GM21447 (cell line): Measurements from ENCODE around the gene ALOX15B.

Experiments used
- ATAC-seq: cut with Tn5 transposase; IDR thresholded peaks from one replicate; pipeline ENCODE4 v1.9.1; 2021; ENCODE audit not compliant: unreplicated experiment

ALOX15B gene

DNA sequence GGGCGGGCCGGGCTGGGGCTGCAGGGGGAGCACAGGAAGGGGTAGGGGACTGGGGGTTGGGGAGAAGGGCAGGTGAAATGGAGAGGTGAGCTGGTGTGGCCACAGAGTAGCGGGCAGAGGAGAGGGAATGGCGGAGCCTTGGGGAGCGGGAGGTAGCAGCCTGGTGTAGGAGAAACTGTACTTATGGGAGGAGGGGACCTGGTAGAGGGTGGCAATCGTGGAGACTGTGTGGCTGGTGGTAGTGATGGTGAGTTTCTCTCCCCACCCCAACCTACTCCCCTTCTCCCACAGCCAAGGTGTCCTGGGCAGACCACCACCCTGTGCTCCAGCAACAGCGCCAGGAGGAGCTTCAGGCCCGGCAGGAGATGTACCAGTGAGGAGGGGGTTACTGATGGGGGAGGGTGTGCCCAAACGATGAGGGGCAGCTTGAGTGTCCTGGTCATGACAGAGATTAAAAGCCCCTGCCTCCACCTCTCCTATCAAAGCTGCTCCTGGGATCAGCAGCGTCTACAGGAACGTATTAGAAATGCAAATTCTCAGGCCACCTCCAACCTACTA is 831 bp downstream of the ALOX15B start:
- ATAC-seq: no peak

DNA sequence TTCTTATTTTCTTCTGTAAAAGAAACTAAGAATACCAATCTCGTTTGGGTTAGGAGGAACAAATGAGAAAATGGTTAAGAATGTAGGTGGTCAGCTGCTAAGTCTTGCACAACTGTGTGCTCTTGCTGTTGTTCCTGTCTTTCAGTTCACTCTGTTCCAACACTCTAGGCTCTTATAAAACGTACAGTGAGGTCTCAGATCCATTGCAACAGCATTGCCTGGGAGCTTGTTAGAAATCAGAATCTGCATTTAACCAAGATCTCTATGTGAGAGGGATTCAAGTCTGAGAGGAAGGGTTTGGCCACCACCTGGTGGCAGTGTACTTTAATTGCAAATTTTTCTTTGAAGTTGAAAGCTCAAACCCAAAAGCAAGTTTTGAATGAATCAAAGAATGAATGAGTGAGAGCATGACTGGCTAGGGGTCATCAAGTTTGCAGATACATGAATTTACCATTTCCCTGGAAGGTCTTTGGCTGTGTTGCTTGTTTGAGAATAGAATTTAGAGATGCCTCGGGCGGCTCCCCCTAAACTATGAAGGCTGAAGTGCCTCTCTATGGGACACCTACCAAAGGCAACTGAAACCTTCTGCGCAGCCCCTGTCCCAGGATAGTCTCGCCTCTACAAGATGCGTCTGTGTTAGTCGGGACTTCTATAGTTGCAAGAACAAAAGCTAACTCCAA is 2.5 kb downstream of the ALOX15B start:
- no peak for ATAC-seq

DNA sequence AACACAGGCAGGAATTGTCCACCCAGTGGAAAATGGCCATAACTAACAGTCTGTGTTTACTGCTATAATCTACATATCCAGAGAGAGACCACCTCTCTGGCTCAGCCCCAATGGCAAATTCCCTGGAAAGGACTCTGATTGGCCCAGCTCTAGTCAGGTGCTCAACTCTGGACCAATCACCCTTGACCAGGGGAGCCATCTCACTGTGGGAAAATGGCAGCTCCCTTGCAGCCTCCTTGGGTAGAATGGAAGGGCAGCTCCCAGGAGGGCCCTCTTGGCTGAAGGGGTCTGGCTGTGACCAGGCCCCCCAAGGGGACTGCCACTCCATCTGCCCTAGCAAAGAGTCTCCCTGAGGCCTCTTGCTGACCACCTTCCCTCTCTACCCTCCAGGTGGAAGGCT is 3.1 kb downstream of the ALOX15B start:
- ATAC-seq: no peak

DNA sequence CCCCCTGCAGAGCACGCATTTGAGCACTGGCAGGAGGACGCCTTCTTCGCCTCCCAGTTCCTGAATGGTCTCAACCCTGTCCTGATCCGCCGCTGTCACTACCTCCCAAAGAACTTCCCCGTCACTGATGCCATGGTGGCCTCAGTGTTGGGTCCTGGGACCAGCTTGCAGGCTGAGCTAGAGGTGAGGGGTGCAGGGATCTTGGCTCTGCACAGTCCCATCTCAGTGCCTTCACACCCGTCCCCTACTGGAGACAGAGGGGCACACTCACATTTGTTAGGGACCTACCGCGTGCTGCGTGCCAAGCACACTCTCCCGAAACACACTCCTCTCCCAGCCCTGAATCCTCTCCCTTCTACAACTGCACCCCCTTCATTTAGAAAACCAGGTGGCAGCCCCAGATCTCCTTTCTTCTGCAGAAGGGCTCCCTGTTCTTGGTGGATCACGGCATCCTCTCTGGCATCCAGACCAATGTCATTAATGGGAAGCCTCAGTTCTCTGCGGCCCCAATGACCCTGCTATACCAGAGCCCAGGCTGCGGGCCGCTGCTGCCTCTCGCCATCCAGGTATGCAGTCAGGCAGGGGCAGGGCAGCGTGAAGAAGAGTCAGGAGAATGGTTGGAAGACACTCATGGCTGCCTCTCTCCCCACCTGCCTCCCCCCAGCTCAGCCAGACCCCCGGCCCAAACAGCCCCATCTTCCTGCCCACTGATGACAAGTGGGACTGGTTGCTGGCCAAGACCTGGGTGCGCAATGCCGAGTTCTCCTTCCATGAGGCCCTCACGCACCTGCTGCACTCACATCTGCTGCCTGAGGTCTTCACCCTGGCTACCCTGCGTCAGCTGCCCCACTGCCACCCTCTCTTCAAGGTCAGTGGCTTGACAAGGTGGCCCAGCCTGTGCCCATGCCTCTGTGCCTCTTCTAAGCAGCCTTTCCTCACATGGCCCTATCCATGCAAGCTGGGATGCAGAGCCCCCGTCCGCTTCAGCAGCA is 6.3 kb downstream of the ALOX15B start:
- ATAC-seq: no peak

DNA sequence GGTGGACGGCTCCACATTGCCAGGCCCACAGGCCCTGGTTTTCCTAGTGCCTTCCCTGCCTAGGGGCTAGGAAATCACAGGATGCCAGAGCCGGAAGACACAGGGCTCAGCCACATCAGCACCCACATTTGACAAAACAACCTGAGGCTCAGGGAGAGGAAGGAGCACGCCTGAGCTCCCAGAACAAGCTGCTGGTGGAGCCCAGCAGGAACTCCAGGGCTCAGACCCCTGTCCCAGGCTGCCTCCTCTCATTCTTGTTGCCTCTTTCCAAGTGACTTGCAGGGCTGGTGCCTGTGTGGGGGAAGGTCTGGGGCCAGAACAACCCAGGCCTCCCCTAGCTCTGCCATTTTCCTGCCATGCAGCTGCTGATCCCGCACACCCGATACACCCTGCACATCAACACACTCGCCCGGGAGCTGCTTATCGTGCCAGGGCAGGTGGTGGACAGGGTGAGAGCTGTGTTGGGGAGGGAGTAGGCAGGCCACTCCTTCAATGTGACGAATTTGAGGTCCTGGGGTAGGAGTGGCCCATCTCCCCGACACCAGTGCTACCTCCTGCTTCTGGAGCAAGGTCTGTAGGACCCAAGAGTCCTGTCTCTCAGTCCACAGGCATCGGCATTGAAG is 7.6 kb downstream of the ALOX15B start:
- ATAC-seq: no peak

DNA sequence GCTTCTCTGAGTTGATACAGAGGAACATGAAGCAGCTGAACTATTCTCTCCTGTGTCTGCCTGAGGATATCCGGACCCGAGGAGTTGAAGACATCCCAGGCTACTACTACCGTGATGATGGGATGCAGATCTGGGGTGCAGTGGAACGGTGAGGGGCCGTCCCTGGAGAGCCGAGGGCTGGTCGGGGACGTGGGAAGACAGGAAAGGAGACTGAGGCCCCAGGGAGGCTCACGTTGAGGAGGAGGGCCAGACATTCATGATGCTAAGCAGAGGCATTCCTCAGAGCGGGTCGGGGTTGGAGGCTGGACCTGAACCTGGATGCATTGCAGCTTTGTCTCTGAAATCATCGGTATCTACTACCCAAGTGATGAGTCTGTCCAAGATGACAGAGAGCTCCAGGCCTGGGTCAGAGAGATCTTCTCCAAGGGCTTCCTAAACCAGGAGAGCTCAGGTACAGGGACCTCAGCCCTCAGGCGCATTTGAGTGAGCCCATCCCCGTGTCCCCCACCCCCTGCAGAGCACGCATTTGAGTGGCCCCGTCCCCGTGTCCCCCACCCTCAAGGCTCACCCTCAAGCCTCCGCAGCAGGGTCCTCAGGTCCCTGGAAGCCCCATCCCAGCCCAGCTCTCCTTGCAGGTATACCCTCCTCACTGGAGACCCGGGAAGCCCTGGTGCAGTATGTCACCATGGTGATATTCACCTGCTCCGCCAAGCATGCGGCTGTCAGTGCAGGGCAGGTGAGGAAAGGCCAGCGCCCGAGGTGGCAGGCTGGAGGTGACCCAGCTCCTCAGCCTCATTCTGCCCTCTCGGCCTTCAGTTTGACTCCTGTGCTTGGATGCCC is 8.3 kb downstream of the ALOX15B start:
- no peak for ATAC-seq

DNA sequence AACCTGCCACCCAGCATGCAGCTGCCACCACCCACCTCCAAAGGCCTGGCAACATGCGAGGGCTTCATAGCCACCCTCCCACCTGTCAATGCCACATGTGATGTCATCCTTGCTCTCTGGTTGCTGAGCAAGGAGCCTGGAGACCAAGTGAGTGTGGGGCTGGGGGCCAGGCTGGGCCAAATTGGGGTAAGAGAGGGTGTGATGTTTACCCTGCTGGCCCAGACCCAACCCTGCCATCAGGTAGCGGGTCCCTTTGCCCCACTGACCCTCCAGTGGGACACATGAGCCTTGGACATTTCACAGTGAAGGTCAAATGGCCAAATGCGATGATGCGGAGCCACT is 8.9 kb downstream of the ALOX15B start:
- no peak for ATAC-seq

DNA sequence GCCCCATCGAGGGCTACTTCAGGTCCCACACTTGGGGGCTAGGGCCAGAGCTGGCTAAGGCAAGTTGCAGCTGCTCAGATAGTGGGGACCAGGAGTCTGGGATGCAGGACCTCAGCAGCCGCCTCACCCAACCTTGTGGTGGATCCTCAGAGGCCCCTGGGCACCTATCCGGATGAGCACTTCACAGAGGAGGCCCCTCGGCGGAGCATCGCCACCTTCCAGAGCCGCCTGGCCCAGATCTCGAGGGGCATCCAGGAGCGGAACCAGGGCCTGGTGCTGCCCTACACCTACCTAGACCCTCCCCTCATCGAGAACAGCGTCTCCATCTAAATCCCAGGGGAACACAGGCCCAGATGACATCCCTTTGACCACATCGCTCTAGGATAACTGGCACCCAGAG is 9.4 kb downstream of the ALOX15B start:
- no peak for ATAC-seq

DNA sequence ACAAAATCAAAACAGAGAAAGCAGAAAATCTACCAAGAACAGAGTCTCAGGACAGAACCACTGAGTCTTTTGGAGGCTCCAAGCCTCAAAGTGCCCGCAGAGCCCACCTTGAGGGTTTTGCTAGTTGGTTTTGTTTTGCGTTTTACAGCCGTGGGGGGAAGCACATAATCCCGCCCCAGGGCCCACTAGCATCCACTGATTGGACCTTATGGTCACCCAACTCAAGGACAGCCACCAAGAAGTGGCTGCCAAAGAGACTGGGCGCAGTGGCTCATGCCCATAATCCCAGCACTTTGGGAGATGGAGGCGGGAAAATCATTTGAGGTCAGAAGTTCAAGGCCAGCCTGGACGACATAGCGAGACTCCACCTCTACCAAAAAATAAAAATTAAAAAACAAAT is 9.9 kb downstream of the ALOX15B start:
- ATAC-seq: no peak

DNA sequence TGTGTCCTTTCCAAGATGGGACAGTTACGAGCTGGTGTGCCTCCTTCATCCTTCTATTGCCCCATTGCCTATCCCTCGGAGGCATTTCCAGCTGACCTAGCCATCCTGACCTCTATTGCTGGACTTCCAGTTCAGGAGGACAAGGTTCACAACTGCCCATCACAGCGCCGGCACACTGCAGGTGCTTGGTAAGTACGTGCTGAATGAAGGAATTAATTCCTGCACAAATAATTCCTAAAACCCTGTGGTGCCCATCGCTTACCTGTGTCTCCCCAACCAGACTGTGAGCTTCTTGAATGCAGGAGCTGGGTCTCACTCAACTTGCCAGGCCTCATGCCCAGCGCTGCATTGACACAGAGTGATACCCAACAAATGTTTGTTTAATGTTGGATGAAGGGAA is 13.0 kb downstream of the ALOX15B start:
- ATAC-seq: no peak

DNA sequence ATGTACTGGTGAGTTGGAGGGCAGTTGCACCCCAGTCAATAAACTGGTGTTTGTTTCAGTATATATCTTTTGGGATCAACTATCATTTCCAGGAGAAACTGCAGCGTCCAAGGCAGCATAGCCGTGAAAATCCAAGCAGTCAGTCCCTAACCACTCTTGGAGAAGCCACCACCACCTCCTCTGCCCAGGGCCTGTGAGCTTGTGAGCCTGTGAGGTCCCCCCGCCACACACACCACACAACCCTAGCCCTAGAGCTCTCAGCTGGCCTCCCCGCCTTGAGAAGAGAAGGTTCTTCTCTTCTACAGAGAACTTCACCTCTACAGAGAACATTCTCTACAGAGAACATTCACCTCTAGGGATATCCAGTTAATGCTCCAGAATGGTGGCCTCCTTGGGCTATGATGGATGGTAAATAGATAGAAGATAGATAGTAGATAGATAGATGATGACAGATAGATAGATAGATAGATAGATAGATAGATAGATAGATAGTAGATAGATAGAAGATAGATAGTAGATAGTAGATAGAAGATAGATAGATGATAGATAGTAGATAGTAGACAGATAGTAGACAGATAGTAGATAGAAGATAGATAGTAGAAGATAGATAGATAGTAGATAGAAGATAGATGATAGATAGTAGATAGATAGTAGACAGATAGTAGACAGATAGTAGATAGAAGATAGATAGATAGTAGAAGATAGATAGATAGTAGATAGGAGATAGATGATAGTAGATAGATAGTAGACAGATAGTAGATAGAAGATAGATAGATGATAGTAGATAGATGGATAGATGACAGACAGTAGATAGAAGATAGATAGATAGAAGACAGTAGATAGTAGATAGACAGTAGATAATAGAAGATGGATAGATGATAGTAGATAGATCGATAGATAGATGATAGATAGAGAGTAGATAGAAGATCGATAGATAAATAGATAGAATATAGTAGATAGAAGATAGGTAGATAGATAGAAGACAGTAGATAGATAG is 13.7 kb downstream of the ALOX15B start:
- no peak for ATAC-seq

DNA sequence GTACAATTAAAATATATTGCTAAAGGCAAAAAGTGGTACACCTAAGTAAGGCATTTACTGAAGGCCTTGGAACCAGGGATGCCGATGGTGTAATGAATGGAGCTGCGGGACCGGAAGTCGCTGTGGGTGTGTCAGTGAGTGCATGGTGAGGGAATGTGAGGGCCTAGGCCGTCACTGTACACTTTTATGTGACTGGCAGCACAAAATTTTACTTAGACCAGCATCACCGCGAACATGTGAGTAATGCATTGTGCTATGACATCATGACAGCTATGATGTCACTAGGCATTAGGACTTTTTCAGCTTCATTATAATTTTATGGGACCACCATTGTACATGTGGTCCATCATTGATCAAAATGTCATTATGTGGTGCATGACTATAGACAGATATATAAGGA is 14.7 kb downstream of the ALOX15B start:
- no peak for ATAC-seq

DNA sequence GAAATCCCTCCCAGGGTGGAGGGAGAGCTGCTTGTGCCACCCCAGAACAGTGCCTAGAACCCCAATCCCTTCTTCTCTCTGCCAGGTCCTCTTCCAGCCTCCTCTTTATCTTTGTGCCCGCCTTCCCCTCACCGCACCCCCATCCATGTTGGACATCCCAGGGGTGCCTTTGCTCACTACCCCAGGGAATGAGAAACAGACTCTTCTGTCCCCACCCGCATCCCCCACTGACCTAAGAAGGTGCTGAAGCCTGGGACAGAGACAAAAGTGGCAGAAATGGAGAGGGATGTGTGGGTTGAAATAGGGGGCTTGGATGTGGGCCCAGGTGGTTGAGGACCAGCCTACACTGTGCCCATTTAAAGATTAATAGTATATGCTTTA is 17.0 kb downstream of the ALOX15B start:
- ATAC-seq: no peak

DNA sequence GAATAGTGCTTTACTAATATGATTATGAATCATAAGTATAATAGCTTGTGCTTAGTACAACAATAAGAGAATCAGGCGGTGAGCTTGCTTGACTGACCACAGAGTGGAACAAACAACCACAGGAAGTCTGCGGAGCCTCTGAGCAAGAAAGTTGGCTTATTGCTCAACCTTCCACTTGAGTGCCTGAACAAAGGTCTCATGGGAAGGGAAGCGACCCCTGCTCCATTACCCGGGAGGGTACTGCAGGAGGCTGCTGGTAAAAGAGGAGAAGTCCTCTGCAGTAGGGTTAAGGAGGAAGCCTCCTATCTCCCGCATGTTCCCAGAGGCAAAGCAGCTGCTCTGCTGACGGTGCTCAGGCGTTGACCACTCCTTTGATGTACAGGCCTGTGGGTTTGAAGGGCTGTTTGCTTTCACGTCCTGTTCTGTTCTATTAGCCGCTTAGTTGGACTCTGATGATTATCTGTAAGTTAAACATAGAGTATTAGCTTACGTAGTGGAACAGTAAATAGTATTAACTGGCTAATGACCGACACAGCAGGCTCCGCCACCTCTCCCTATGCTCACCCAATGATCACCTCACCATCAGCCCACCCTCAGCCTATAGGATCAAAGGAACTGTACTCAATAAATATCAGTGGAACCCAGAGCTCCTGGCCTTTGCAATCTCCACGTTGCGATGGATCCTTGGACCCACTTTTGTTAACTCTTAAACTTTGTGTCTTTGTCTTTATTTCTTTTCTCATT is 17.5 kb downstream of the ALOX15B start:
- peak; percentile 64 for ATAC-seq

DNA sequence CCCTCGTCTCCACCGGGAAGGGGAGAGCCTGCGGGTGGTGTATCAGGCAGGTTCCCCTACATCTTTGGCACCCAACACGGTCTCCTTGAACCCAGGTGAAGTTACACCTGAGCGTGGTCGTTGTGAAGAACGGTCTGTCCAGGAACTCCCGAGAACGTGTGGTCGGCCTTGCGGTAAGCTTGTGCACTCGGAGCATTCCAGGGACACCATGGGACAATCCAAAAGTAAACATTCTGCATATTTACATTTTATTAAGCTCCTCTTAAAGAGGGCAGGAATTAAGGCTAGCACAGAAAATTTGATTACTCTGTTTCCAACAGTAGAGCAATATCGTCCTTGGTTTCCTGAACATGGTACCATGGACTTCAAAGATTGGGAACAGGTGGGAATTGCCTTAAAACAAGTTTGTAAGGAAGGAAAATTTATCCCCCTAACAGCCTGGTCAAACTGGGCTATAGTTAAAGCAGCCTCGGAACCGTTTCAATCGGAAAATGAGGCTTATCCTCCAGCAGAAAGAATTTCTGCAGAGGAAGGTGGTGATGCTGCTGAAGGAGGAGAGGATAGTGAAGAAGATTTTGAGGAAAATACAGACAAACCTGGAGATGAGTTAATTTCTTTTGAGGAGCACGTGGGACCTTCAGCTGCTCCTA is 18.2 kb downstream of the ALOX15B start:
- no peak for ATAC-seq

DNA sequence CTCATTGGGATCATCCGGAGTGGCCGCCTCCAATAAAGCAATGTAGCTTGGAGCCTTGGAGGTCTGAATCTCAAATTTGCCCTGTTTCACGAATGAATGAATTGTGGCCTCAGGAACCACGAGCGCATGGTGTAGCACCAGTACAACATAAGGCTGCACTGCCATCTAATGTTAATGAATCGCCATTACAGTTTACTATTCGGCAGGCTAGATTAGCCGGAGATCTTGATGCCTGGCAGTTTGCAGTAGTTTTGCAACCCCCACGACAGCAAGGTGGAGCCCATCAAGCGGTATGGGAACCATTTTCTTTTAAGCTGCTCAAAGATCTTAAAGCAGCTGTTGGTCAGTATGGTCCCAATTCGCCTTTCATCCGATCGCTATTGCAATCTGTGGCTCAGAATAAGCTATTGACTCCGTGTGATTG is 18.8 kb downstream of the ALOX15B start:
- no peak for ATAC-seq

DNA sequence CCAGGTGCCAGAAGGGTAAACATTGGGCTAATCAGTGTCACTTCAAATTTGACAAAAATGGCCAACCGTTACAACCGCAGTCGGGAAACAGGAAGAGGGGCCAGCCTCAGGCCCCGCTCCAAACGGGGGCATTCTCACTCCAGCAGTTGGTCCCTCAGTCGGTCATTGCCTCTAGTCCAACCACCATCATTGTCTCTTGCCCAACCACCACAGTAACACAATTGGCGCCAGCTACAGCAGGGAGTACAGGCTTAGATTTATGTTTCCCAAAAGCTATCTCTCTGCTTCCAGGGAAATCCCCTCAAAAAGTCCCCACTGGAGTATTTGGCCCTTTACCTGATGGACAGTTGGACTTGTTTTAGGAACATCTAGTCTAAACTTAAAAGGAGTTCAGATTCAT is 20.3 kb downstream of the ALOX15B start:
- ATAC-seq: no peak

DNA sequence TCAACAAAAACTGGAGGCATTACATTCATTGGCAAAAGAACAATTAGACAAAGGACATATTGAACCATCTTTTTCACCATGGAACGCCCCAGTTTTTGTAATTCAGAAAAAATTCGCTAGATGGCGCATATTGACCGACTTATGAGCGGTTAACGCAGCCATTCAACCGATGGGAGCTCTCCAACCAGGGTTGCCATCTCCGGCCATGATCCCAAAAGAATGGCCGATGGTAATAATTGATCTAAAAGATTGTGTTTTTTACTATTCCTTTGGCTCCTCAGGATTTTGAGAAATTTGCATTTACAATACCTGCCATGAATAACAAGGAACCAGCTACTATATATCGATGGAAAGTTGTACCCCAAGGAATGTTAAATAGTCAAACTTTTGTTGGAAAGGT is 21.4 kb downstream of the ALOX15B start:
- no peak for ATAC-seq
